Activated naive CD8-positive, alpha-beta T cell treated with anti-CD3 and anti-CD28 coated beads, Interleukin-2, amount 10 ng/mL, durations not matched to agents 7 days and 5 days (primary cell): ENCODE data around the gene CACNA1C. TPM values are rescaled to one million over a fixed set of nuclear protein-coding genes. Genes with fewer than 3 reads are reported as not detected.
"Not testable (repeated sequence)": the region's sequence is repeated elsewhere in the genome, so short reads cannot be mapped to it uniquely, and the experiment has no call there.

ENCODE experiments used
- ATAC-seq: fragments of 150-1000 bp; cut with Tn5 transposase; one replicate; pipeline ENCODE4 v1.10.0; 2021; ENCODE audit warnings: low read depth, moderate library complexity
- POLR2A ChIA-PET: fragments of 350-600 bp; sonication (Branson Sonifier 250); formaldehyde crosslinking; loops from one replicate; lab custom pipeline; 2021; ENCODE audit warnings: antibody characterized with exemption; lab: Charles Lee
- DNase-seq: peaks from one replicate; pipeline ENCODE4 v3.0.0; 2021
- H3K27ac Mint-ChIP-seq: one replicate; pipeline ENCODE4 v1.8.0; 2022; ENCODE audit warnings: mild to moderate bottlenecking, mixed read lengths
- H3K27me3 Mint-ChIP-seq: one replicate; pipeline ENCODE4 v1.8.0; 2022; ENCODE audit warnings: mild to moderate bottlenecking, moderate library complexity, mixed read lengths
- H3K36me3 Mint-ChIP-seq: one replicate; pipeline ENCODE4 v1.8.0; 2021; ENCODE audit warnings: mild to moderate bottlenecking, mixed read lengths
- H3K4me1 Mint-ChIP-seq: one replicate; pipeline ENCODE4 v1.8.0; 2021; ENCODE audit warnings: mixed read lengths
- H3K4me3 Mint-ChIP-seq: one replicate; pipeline ENCODE4 v1.8.0; 2022; ENCODE audit warnings: mild to moderate bottlenecking, moderate library complexity, mixed read lengths
- H3K9me3 Mint-ChIP-seq: one replicate; pipeline ENCODE4 v1.8.0; 2021; ENCODE audit warnings: mixed read lengths
- total RNA-seq, 2 experiments: library from RNA; stranded (reverse); gene quantifications; one replicate each; pipeline ENCODE4 v1.2.3, GENCODE V29; 2021

Gene CACNA1C
- total RNA-seq, 2 experiments from 2014 or later, result 0.11 to 0.14 TPM

DNA sequence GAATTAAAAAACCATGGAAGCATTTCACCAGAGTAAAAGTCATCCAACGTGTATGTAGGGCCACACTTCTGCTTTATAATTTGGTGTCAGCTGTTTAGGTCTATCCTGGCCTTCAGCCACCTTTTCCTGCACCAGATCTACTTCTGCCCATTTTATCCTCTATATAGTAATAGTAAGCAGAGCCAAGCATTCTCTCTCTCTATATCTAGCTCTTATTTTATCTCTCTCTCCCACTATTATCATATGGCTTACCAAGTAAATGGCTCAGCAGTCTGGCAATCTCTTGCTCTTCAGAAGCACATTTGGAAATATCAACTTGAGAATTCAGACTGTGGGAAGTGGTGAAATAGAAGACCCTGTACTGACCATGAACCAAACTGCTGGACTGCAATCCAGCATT is 657.9 kb downstream of the CACNA1C start:
- ATAC-seq, result no peak
- POLR2A ChIA-PET, result interaction anchor here (0.5 to 1.7 kb wide), 2 partner anchors 11 to 19 kb away, joined by 3 to 4 read pairs; no protein-coding TSS in a partner anchor
- peaks cover 1% of the 10 kb centered on the region for H3K36me3 Mint-ChIP-seq
- H3K4me3 Mint-ChIP-seq, result no peak overlapping the region
- no peak overlapping the region for H3K27ac Mint-ChIP-seq
- no peak for DNase-seq
- peaks cover 39% of the 10 kb centered on the region for H3K27me3 Mint-ChIP-seq
- H3K4me1 Mint-ChIP-seq, result no peaks in the 10 kb centered on the region
- H3K9me3 Mint-ChIP-seq, result peaks cover 14% of the 10 kb centered on the region

DNA sequence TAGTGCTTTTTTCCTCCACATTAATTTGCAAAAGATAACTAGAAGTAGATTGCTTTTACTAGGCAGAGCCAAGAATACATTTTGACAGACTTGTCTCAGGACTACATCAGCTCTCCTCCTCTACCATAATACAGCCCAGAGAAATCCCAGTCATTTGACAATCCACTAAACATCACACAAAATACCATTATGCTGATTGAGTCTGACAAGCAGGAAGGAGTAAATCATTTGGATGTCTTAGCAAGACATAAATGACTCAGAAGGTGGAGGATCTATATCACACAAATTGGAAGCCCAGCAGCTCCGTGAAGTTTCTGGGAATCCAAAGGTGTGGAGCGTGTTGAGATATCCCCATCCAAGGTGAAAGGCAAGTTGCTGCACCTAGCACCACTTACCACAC is 666.6 kb downstream of the CACNA1C start:
- H3K36me3 Mint-ChIP-seq, result no peaks in the 10 kb centered on the region

GRCh38 chr12:2722806-2723205 is 670.0 kb downstream of the CACNA1C start:
- H3K4me1 Mint-ChIP-seq, result no peaks in the 10 kb centered on the region
- peaks cover 23% of the 10 kb centered on the region for H3K27me3 Mint-ChIP-seq
- no peaks in the 10 kb centered on the region for H3K9me3 Mint-ChIP-seq
- no peak overlapping the region for H3K27ac Mint-ChIP-seq
- ATAC-seq, result no peak
- no peak overlapping the region for H3K4me3 Mint-ChIP-seq
- no peaks in the 10 kb centered on the region for H3K36me3 Mint-ChIP-seq
- POLR2A ChIA-PET, result no interaction called here
- no peak for DNase-seq

More for the DNA sequence above, 666.6 kb downstream of the CACNA1C start:
- no peaks in the 10 kb centered on the region for H3K4me1 Mint-ChIP-seq
- no peaks in the 10 kb centered on the region for H3K9me3 Mint-ChIP-seq
- POLR2A ChIA-PET, result no interaction called here
- ATAC-seq (no peak), DNase-seq (no peak)
- H3K27me3 Mint-ChIP-seq, result peaks cover 15% of the 10 kb centered on the region
- no peak overlapping the region for H3K27ac Mint-ChIP-seq
- H3K4me3 Mint-ChIP-seq, result no peak overlapping the region

DNA sequence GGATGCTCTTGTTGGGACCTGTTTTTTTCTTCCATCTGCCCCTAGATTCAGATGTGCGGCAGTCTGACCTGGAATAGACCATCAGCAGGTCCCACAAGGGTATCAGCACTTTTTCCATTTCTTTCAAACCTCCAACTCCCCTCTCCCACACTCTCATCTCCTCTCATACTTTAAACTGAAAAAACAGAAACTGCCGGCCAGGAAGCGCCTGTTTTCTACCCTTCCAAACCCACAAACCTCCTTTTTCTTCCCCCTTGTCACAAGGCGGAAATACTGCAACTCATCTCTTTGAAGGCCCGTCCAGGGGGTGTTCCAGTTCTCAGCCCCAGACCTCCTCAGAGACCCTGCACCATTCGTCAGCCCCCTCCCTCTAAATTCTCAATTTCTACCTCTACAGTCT is 679.5 kb downstream of the CACNA1C start:
- POLR2A ChIA-PET, result interaction anchor here (3.0 kb wide), 1 partner anchor 41 kb away, joined by 16 read pairs; no protein-coding TSS in a partner anchor
- DNase-seq (no peak), ATAC-seq (peak; percentile 60)
- peak overlapping the region; percentile 87 for H3K27ac Mint-ChIP-seq
- H3K4me3 Mint-ChIP-seq, result peak overlapping the region; percentile 66
- H3K9me3 Mint-ChIP-seq, result no peaks in the 10 kb centered on the region
- H3K36me3 Mint-ChIP-seq, result peaks cover 1% of the 10 kb centered on the region
- peaks cover 19% of the 10 kb centered on the region for H3K4me1 Mint-ChIP-seq
- H3K27me3 Mint-ChIP-seq, result peaks cover 30% of the 10 kb centered on the region

GRCh38 chr12:2733493-2734355 is 680.9 kb downstream of the CACNA1C start:
- ATAC-seq, result no peak
- POLR2A ChIA-PET, result interaction anchor here (0.6 to 3.0 kb wide), 2 partner anchors 43 to 60 kb away, joined by 4 to 16 read pairs; no protein-coding TSS in a partner anchor
- no peaks in the 10 kb centered on the region for H3K9me3 Mint-ChIP-seq
- no peak overlapping the region for H3K4me3 Mint-ChIP-seq
- no peak overlapping the region for H3K27ac Mint-ChIP-seq
- H3K36me3 Mint-ChIP-seq, result peaks cover 1% of the 10 kb centered on the region
- H3K27me3 Mint-ChIP-seq, result peaks cover 20% of the 10 kb centered on the region
- DNase-seq, result no peak
- H3K4me1 Mint-ChIP-seq, result peaks cover 19% of the 10 kb centered on the region

- DNase-seq (no peak), ATAC-seq (no peak)
- POLR2A ChIA-PET, result no interaction called here
- H3K4me3 Mint-ChIP-seq, result no peak overlapping the region
- H3K4me1 Mint-ChIP-seq, result peaks cover 22% of the 10 kb centered on the region
- H3K36me3 Mint-ChIP-seq, result peaks cover 1% of the 10 kb centered on the region
- H3K27me3 Mint-ChIP-seq, result peaks cover 6% of the 10 kb centered on the region
- no peaks in the 10 kb centered on the region for H3K9me3 Mint-ChIP-seq
- no peak overlapping the region for H3K27ac Mint-ChIP-seq
Measured at GRCh38 chr12:2735432-2735831, 682.6 kb downstream of the CACNA1C start.

DNA sequence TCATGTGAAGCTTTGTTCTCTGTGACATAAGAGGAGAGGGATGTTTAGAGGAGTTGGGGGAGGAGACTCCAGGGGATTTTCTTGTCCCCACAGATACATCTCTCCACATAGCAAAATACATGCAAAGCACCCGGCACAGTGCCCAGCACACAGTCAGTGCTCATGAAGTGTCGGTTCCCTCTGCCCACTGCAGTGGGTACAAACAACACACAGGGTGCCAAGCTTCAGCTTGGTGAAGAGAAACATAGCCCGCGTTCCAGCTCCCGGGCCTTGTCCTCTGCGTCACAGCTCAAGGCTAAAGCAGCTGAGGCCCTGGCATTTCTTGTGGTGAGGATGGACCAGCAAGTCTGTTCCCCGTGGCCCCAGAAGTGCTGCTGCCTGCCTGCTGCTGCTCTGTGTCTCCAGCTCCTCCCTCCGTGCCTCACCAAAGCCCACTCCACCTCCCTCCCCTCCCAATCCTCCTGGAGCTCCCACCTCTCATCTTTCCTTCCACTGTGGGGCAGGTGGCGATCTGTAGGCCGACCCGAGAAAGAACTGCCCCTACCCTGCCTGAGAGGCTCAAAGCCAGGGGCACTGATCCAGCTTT is 685.0 kb downstream of the CACNA1C start:
- H3K4me3 Mint-ChIP-seq, result no peak overlapping the region
- DNase-seq, result no peak

GRCh38 chr12:2739069-2739468 is 686.3 kb downstream of the CACNA1C start:
- DNase-seq (no peak), ATAC-seq (no peak)
- H3K9me3 Mint-ChIP-seq, result no peaks in the 10 kb centered on the region
- H3K4me1 Mint-ChIP-seq, result peaks cover 5% of the 10 kb centered on the region
- POLR2A ChIA-PET, result no interaction called here
- no peaks in the 10 kb centered on the region for H3K36me3 Mint-ChIP-seq
- H3K27ac Mint-ChIP-seq, result no peak overlapping the region
- no peak overlapping the region for H3K4me3 Mint-ChIP-seq
- no peaks in the 10 kb centered on the region for H3K27me3 Mint-ChIP-seq

More for the DNA sequence above, 685.0 kb downstream of the CACNA1C start:
- no peak for ATAC-seq
- Mint-ChIP-seq H3K36me3 (no peaks in the 10 kb centered on the region), H3K9me3 (no peaks in the 10 kb centered on the region), H3K4me1 (peaks cover 12% of the 10 kb centered on the region), H3K27ac (no peak overlapping the region), H3K27me3 (no peaks in the 10 kb centered on the region)
- POLR2A ChIA-PET, result no interaction called here

DNA sequence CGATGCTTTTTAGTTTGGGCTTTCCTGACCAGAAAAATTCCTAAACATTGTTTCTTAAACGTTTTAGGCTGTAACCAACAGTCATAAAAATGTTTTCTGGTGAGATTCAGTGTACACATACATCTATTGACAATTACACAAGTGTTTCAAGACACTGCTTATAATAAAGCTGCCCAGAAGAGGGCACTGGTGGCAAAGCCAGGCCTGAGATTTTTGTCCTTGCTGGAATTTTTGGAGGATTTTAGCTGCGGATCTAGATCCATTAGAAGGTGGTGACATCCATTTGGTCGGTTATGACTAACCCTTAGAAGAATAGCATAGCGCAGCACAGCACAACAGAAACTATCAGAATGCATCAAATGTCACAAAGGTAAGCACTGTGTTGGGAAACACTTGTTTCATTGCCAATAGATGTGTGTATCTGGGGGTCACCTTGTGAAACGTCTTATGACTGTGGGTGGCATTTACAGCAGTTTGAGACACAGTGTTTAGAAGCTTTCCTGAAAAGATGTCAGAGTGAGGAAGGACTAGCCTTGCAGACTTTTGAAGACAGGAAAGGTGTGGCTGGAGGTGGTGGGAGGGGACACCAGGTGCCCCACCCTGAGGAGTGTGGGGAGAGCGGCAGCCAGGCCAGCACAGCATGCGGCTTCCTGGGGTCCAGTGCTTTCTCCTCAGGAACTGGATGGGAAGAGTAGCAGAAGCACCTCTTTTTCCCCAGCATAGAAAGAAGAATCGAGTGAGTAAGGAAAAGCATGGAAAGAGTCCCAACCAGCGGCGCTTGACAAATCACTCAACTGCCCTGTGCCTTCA is 687.2 kb downstream of the CACNA1C start:
- Mint-ChIP-seq H3K4me1 (peaks cover 5% of the 10 kb centered on the region), H3K36me3 (no peaks in the 10 kb centered on the region), H3K9me3 (no peaks in the 10 kb centered on the region), H3K27ac (no peak overlapping the region), H3K27me3 (no peaks in the 10 kb centered on the region), H3K4me3 (no peak overlapping the region)
- DNase-seq, result no peak
- POLR2A ChIA-PET, result no interaction called here
- ATAC-seq, result no peak

- H3K27ac Mint-ChIP-seq, H3K4me3 Mint-ChIP-seq, H3K4me1 Mint-ChIP-seq, H3K9me3 Mint-ChIP-seq, DNase-seq, H3K27me3 Mint-ChIP-seq, POLR2A ChIA-PET, ATAC-seq, H3K36me3 Mint-ChIP-seq: not testable (repeated sequence)
Measured at GRCh38 chr12:2742037-2742436, 689.2 kb downstream of the CACNA1C start.

DNA sequence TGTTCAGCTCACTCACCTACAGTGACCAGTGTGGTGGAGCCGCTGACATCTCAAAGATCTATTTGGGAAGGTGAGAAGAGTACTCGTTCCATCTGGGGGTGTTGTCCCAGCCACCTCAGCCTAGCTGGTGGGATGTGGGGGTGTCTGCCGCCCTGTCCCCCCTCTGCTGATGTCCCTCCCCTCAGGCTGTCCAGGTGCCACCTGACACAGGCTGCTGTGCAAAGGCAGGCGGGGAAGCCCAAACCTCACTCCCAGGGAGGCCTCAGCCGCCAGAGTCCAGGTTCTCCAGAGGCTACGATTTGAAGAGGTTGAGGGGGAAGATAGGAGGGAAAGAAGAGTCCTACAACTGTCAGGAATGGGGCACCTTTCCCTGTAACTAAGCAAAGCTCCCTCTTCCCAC is 690.7 kb downstream of the CACNA1C start:
- no peak for ATAC-seq
- Mint-ChIP-seq H3K9me3 (no peaks in the 10 kb centered on the region), H3K4me3 (no peak overlapping the region), H3K4me1 (peaks cover 3% of the 10 kb centered on the region), H3K36me3 (no peaks in the 10 kb centered on the region), H3K27ac (no peak overlapping the region), H3K27me3 (peaks cover 6% of the 10 kb centered on the region)
- POLR2A ChIA-PET, result no interaction called here
- DNase-seq, result no peak

GRCh38 chr12:2745655-2746054 is 692.9 kb downstream of the CACNA1C start:
- no peak overlapping the region for H3K4me3 Mint-ChIP-seq
- no peaks in the 10 kb centered on the region for H3K4me1 Mint-ChIP-seq
- POLR2A ChIA-PET, result no interaction called here
- H3K27ac Mint-ChIP-seq, result no peak overlapping the region
- H3K36me3 Mint-ChIP-seq, result no peaks in the 10 kb centered on the region
- DNase-seq, result no peak
- ATAC-seq, result no peak
- no peaks in the 10 kb centered on the region for H3K9me3 Mint-ChIP-seq
- peaks cover 6% of the 10 kb centered on the region for H3K27me3 Mint-ChIP-seq
